C4-2B (cell line): ENCODE results near the gene ST8SIA5.

ENCODE experiments used
- H3K27ac ChIP-seq: fragments of 450-650 bp; 2 replicates; pipeline ENCODE4 v1.5.1; 2017
- CTCF ChIP-seq: fragments of 450-650 bp; conservative IDR thresholded peaks from 2 replicates; pipeline ENCODE4 v1.5.1; 2017; ENCODE audit warnings: mild to moderate bottlenecking
- ZFX ChIP-seq: fragments of 450-650 bp; IDR thresholded peaks from 2 replicates; pipeline ENCODE4 v1.6.1; 2017

ST8SIA5 gene

GRCh38 chr18:46629361-46629760 is 127.5 kb downstream of the ST8SIA5 start:
- TF ChIP-seq ZFX (no peak), CTCF (no peak)
- no peak overlapping the region for H3K27ac ChIP-seq

GRCh38 chr18:46628206-46628605 is 128.6 kb downstream of the ST8SIA5 start:
- H3K27ac ChIP-seq, result no peak overlapping the region
- no peak for TF ChIP-seq CTCF
- TF ChIP-seq ZFX, result no peak

GRCh38 chr18:46627136-46627535 is 129.7 kb downstream of the ST8SIA5 start:
- H3K27ac ChIP-seq, result no peak overlapping the region
- TF ChIP-seq ZFX (no peak), CTCF (no peak)

- TF ChIP-seq ZFX, result no peak
- no peak overlapping the region for H3K27ac ChIP-seq
These were observed 131.8 kb downstream of the ST8SIA5 start for GRCh38 chr18:46625069-46625468.

GRCh38 chr18:46624127-46624526 is 132.7 kb downstream of the ST8SIA5 start:
- no peak overlapping the region for H3K27ac ChIP-seq
- TF ChIP-seq ZFX (no peak), CTCF (no peak)

- TF ChIP-seq CTCF, result no peak
- no peak for TF ChIP-seq ZFX
- no peak overlapping the region for H3K27ac ChIP-seq
These were observed 133.3 kb downstream of the ST8SIA5 start for GRCh38 chr18:46623541-46623940.

- no peak for TF ChIP-seq ZFX
- TF ChIP-seq CTCF, result peak; percentile 25
- no peak overlapping the region for H3K27ac ChIP-seq
These were observed 133.9 kb downstream of the ST8SIA5 start for GRCh38 chr18:46622999-46623398.

- no peak for TF ChIP-seq CTCF
- no peak for TF ChIP-seq ZFX
- H3K27ac ChIP-seq, result no peak overlapping the region
These were observed 134.4 kb downstream of the ST8SIA5 start for GRCh38 chr18:46622451-46622850.
